K562 (cell line): Measurements from ENCODE around the gene SLC9A2. TPM values are rescaled to one million over a fixed set of nuclear protein-coding genes. Genes with fewer than 3 reads are reported as not detected.

Experiments used
- ARID3A ChIP-seq: IDR thresholded peaks from 2 replicates; pipeline ENCODE4 v1.6.1; 2012; ENCODE audit warnings: low read depth, low read length, improper control_type of control experiment, borderline replicate concordance
- CBFA2T3 ChIP-seq: fragments of 450-650 bp; IDR thresholded peaks from 2 replicates; pipeline ENCODE4 v1.6.1; 2017
- COPS2 ChIP-seq: fragments of 450-650 bp; conservative IDR thresholded peaks from 2 replicates; pipeline ENCODE4 v1.6.1; 2016; ENCODE audit warnings: mild to moderate bottlenecking, moderate library complexity
- CREB3L1 ChIP-seq: fragments of 450-650 bp; IDR thresholded peaks from 2 replicates; pipeline ENCODE4 v1.6.1; 2014; ENCODE audit warnings: low read depth, mild to moderate bottlenecking, moderate library complexity, borderline replicate concordance
- CXXC5 ChIP-seq: fragments of 250-450 bp; sonication (Bioruptor Pico); IDR thresholded peaks from 2 replicates; pipeline ENCODE4 v1.8.0; 2022; ENCODE audit warnings: inconsistent platforms, mild to moderate bottlenecking, moderate library complexity
- EWSR1 ChIP-seq: fragments of 450-650 bp; IDR thresholded peaks from 2 replicates; pipeline ENCODE4 v1.6.1; 2018; ENCODE audit warnings: borderline replicate concordance, mild to moderate bottlenecking, low read depth, moderate library complexity; ENCODE audit not compliant: partially characterized antibody
- FOSL1 ChIP-seq: fragments of 200-800 bp; sonication (Bioruptor generic); conservative IDR thresholded peaks from 2 replicates; pipeline ENCODE4 v1.6.1; 2016; ENCODE audit warnings: missing genetic modification characterization, missing compliant biosample characterization
- FUS ChIP-seq: fragments of 200-400 bp; formaldehyde crosslinking; optimal IDR thresholded peaks from 2 replicates; pipeline ENCODE3; 2017; ENCODE audit warnings: low read depth, low read length
- MIER1 ChIP-seq: fragments of 450-650 bp; IDR thresholded peaks from 2 replicates; pipeline ENCODE4 v1.6.1; 2016; ENCODE audit warnings: antibody characterized with exemption, mild to moderate bottlenecking, low read depth
- MYC ChIP-seq, 2 experiments: fragments of 250-450 bp in 1 of 2; sonication (Bioruptor Pico) in 1 of 2; IDR thresholded peaks; 2 replicates each; pipeline versions ENCODE4 v1.5.1 to v1.6.1; 2012 to 2021; ENCODE audit warnings: low read depth in 2 of 2, borderline replicate concordance in 1 of 2, improper control_type of control experiment in 1 of 2, low read length in 1 of 2, mild to moderate bottlenecking in 1 of 2, moderate library complexity in 1 of 2
- NR4A1 ChIP-seq, 2 experiments: fragments of 250-450 bp in 1 of 2; fragments of 450-650 bp in 1 of 2; sonication (Bioruptor Pico) in 1 of 2; IDR thresholded peaks; 2 replicates each; pipeline versions ENCODE4 v1.4.0 to v1.6.1; 2016 to 2020; ENCODE audit warnings: mild to moderate bottlenecking in 2 of 2, missing compliant biosample characterization in 1 of 2, missing genetic modification characterization in 1 of 2, moderate library complexity in 1 of 2
- SRF ChIP-seq, 2 experiments: fragments of 250-450, 450-650 bp in 1 of 2; sonication (Bioruptor Pico) in 1 of 2; sonication (generic) in 1 of 2; formaldehyde crosslinking; IDR thresholded peaks; 2 replicates each; pipeline versions ENCODE4 v1.5.0 to v1.5.1; 2020 to 2022; ENCODE audit warnings: mild to moderate bottlenecking in 1 of 2, missing genetic modification reagents in 1 of 2
- ZFX ChIP-seq: sonication (generic); formaldehyde crosslinking; IDR thresholded peaks from 2 replicates; pipeline ENCODE4 v1.8.0; 2022; ENCODE audit warnings: mild to moderate bottlenecking, missing genetic modification reagents, moderate library complexity
- ZNF316 ChIP-seq: fragments of 450-650 bp; IDR thresholded peaks from 2 replicates; pipeline ENCODE4 v1.6.1; 2016
- polyA plus RNA-seq, 8 experiments: library from polyadenylated mRNA; depleted of rRNA in 4 of 8; stranded (reverse) in 5 of 8; unstranded in 3 of 8; fragments of >200 nt; fragmentation: Nextera tagmentation in 2 of 8; fragmentation: Illumina TruSeq in 1 of 8; extraction: Ambion mirVana in 2 of 8; extraction: Trizol in 1 of 8; gene quantifications; 2 replicates each; pipeline versions ENCODE4 v1.2.1 to v1.2.3, GENCODE V29; 2011 to 2014; ENCODE audit warnings: inconsistent platforms in 1 of 8, missing spikeins in 1 of 8
- total RNA-seq, 7 experiments: library from RNA; depleted of rRNA in 6 of 7; stranded (reverse); fragments of >200 nt in 6 of 7; fragmentation: Illumina TruSeq in 2 of 7; extraction: Trizol in 2 of 7; gene quantifications; 2 replicates each; pipeline versions ENCODE4 v1.2.1 to v1.2.3, GENCODE V29; 2011 to 2021; ENCODE audit warnings: low replicate concordance in 1 of 7
- TF ChIP-seq, protein P1 (sequence below): fragments of 450-650 bp; formaldehyde crosslinking; IDR thresholded peaks from 2 replicates; pipeline ENCODE4 v1.4.0; 2022; ENCODE audit warnings: mild to moderate bottlenecking, moderate library complexity
- TF ChIP-seq, protein P2 (sequence below): fragments of 450-650 bp; IDR thresholded peaks from 2 replicates; pipeline ENCODE4 v1.7.0; 2016; ENCODE audit warnings: borderline replicate concordance
- TF ChIP-seq, protein P3 (sequence below): fragments of 250-450 bp; sonication (Bioruptor Pico); IDR thresholded peaks from 2 replicates; pipeline ENCODE4 v1.5.0; 2022; ENCODE audit warnings: mild to moderate bottlenecking
- TF ChIP-seq, protein P4 (sequence below): fragments of 450-650 bp; formaldehyde crosslinking; IDR thresholded peaks from 2 replicates; pipeline ENCODE4 v1.4.0; 2020; ENCODE audit warnings: mild to moderate bottlenecking, moderate library complexity

SLC9A2 gene
- total and polyA plus RNA-seq, 9 of the 15 experiments (the other 6 are each of a cell fraction or from before 2014, with no cell fraction given), result 0.45 to 3.3 (median 1.6) TPM

DNA sequence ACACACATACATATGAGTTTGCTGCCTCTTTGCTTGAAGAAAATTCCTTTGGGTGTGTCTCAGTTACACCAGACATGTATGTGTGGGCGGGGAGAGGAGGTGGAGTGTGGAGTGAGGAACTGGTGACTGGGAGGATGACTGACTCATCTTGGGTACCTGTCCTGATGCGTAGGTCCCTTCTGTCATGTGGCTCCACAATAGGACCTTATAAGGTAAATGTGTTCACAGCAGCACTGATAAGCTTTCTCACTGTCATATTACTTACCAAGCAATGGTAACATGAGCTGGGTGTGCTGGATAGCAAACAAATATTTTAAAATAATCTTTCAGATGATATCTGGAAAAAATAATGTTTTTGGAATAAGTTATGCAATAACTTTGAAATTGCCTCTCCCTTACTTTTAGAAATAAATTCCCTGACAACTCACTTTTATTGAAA lies 45.1 kb downstream of the SLC9A2 start (continued):
- TF ChIP-seq, protein P1, sequence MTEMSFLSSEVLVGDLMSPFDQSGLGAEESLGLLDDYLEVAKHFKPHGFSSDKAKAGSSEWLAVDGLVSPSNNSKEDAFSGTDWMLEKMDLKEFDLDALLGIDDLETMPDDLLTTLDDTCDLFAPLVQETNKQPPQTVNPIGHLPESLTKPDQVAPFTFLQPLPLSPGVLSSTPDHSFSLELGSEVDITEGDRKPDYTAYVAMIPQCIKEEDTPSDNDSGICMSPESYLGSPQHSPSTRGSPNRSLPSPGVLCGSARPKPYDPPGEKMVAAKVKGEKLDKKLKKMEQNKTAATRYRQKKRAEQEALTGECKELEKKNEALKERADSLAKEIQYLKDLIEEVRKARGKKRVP (CRISPR knock-in tag), result no peak
- TF ChIP-seq MYC (IDR thresholded peaks at IDR 0.05; ENCODE audit: low read depth, low read length), result 0 out of 2 replicates have a peak, but pooled peaks have one; percentile 20
- no peak for TF ChIP-seq MYC (CRISPR knock-in tag; IDR thresholded peaks at IDR 0.05; ENCODE audit: borderline replicate concordance, low read depth)
- TF ChIP-seq FOSL1 (tag), result peak; percentile 97
- no peak for TF ChIP-seq MIER1
- TF ChIP-seq, protein P2, sequence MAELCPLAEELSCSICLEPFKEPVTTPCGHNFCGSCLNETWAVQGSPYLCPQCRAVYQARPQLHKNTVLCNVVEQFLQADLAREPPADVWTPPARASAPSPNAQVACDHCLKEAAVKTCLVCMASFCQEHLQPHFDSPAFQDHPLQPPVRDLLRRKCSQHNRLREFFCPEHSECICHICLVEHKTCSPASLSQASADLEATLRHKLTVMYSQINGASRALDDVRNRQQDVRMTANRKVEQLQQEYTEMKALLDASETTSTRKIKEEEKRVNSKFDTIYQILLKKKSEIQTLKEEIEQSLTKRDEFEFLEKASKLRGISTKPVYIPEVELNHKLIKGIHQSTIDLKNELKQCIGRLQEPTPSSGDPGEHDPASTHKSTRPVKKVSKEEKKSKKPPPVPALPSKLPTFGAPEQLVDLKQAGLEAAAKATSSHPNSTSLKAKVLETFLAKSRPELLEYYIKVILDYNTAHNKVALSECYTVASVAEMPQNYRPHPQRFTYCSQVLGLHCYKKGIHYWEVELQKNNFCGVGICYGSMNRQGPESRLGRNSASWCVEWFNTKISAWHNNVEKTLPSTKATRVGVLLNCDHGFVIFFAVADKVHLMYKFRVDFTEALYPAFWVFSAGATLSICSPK, result no peak
- no peak for TF ChIP-seq ZFX (CRISPR knock-in tag)
- no peak for TF ChIP-seq FUS
- TF ChIP-seq, protein P3, sequence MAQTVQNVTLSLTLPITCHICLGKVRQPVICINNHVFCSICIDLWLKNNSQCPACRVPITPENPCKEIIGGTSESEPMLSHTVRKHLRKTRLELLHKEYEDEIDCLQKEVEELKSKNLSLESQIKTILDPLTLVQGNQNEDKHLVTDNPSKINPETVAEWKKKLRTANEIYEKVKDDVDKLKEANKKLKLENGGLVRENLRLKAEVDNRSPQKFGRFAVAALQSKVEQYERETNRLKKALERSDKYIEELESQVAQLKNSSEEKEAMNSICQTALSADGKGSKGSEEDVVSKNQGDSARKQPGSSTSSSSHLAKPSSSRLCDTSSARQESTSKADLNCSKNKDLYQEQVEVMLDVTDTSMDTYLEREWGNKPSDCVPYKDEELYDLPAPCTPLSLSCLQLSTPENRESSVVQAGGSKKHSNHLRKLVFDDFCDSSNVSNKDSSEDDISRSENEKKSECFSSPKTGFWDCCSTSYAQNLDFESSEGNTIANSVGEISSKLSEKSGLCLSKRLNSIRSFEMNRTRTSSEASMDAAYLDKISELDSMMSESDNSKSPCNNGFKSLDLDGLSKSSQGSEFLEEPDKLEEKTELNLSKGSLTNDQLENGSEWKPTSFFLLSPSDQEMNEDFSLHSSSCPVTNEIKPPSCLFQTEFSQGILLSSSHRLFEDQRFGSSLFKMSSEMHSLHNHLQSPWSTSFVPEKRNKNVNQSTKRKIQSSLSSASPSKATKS, result no peak
- no peak for TF ChIP-seq COPS2
- TF ChIP-seq NR4A1 (CRISPR knock-in tag; IDR thresholded peaks at IDR 0.05), result no peak
- TF ChIP-seq NR4A1 (tag; IDR thresholded peaks at IDR 0.05), result no peak
- peak; percentile 86 to 99 for TF ChIP-seq SRF (CRISPR knock-in tag; IDR thresholded peaks at IDR 0.05)
- no peak for TF ChIP-seq EWSR1
- TF ChIP-seq CBFA2T3, result peak; percentile 30; the same call in 1 of the 2 replicates
- peak; percentile 69; the same call in 1 of the 2 replicates for TF ChIP-seq ARID3A
- peak; percentile 54 for TF ChIP-seq CXXC5
- TF ChIP-seq CREB3L1, result no peak
- TF ChIP-seq ZNF316, result 0 out of 2 replicates have a peak, but pooled peaks have one; percentile 17
- TF ChIP-seq, protein P4, sequence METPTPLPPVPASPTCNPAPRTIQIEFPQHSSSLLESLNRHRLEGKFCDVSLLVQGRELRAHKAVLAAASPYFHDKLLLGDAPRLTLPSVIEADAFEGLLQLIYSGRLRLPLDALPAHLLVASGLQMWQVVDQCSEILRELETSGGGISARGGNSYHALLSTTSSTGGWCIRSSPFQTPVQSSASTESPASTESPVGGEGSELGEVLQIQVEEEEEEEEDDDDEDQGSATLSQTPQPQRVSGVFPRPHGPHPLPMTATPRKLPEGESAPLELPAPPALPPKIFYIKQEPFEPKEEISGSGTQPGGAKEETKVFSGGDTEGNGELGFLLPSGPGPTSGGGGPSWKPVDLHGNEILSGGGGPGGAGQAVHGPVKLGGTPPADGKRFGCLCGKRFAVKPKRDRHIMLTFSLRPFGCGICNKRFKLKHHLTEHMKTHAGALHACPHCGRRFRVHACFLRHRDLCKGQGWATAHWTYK (CRISPR knock-in tag), result no peak
